ENCODE results near the gene COX4I2. TPM values are rescaled to one million over a fixed set of nuclear protein-coding genes. Genes with fewer than 3 reads are reported as not detected.
"Not testable (repeated sequence)": the region's sequence is repeated elsewhere in the genome, so short reads cannot be mapped to it uniquely, and the experiment has no call there.

COX4I2 gene
- total RNA-seq, 1 donor from 2014 or later = not detected

DNA sequence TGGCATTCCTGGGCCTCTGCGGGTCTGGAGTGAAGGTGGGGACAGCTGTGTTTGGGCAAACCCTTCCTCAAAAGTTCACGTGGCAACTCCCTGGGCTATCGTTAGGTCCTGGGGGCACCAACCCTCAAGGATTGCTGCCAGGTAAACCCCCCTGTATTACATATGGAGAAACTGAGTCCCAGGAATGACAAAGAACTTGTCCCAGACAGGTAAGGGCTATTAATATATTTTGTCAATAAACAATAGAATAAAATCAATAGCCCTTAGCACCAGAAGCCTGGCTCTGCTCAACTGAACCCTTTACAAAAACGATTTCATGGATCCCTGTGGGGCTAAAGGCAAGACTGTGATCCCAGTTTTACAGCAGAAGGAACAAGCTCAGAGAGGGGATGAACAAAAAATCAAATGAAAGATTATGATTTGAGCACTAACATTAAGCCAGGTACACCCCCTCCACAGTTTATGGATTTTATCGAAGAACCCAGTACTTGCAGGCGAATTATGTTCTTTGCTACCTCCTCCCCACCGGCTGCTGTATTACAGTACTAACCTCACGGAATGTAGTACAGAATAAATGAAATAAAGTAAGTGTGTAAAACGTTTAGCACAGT, 30.0 kb upstream of the COX4I2 start:
- DNase-seq (ENCODE audit: low read depth in 2 of 2) = no peak

DNA sequence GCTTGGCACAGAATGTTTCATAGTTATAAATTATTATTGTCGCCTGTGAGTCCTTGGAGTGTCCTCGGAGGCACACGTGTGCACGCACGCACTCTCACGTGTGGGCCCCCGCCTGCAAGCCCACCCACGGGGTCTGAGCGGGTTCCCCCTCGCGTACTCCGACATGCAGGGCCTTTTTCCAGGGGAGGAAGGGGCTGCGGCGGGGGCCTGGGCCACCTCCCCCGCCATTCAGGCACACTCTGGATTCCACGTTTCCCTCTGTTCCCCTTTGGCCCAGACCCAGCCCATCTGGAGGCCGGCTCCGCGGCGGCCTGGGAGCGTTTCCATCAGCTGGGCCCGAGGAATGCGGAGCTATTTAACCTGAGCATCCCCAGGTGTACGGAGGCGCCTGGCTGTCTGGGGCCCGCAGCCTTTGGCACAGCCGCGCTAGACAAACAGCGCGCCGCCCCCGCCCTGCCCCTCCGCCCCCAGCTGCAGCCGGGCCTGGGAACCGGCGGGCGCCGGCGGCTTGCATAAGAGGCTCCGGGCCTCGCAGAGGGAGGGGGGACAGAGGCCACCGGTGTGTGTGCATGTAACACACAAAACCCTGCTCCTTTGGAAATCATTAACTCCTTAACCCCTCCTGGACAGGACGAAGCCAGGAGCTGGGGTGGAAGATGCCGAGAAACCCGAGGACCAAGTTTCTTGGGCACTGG, 29.3 kb upstream of the COX4I2 start:
- peak; percentile 79 to 99 for DNase-seq (ENCODE audit: low read depth in 2 of 2)

DNA sequence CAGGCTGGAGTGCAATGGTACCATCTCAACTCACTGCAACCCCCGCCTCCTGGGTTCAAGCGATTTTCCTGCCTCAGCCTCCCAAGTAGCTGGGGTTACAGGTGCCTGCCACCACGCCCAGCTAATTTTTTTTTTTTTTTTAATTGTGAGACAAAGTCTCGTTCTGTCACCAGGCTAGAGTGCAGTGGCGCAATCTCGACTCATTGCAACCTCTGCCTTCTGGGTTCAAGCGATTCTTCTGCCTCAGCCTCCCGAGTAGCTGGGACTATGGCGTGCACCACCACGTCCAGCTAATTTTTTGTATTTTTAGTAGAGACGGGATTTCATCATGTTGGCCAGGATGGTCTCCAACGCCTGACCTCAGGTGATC, 25.5 kb upstream of the COX4I2 start:
- DNase-seq (ENCODE audit: low read depth in 2 of 2) = not testable (repeated sequence)

DNA sequence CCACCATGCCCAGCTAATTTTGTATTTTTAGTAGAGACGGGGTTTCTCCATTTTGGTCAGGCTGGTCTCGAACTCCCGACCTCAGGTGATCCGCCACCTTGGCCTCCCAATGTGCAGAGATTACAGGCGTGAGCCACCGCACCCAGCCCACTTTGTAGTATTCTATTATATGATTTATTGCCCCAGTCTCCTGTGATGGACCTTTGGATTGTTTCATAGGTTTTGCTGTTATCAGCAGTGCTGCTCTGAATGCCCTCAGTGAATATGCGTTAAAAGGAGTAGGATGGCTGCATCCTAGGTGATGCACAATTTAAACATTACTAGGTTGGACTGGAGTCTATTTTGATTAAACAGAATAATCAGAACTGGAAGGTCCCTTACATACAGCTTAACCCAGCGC, 22.3 kb upstream of the COX4I2 start:
- no peak for DNase-seq (ENCODE audit: low read depth in 2 of 2)

DNA sequence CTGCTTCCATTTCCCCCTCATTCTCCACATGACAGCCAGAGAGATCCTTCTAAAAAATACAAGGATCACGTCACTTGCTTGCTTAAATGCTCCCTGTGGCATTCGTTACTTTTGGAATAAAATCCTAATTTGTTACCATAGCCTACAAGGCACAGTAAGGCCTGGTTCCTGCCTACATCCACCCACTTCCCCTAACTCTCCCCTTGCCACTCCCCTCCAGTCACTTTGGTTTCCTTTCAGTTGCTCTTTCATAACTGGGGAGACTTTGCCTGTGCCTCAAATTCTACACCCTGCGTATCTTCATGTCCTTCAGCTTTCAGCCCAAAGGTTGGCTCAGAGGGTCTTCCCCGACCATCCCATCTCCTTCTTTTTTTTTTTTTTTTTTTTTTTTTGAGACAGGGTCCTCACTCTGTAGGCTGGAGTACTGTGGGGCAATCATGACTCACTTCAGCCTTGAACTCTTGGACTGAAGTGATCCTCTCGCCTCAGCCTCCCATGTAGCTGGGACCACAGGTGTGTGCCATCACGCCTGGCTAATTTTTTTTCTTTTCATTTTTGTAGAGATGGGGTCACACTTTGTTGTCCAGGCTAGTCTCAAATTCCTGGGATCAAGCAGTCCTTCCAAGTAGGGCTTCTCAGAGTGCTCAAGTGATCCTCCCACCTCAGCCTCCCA, 20.1 kb upstream of the COX4I2 start:
- no peak for DNase-seq (ENCODE audit: low read depth in 2 of 2)

DNA sequence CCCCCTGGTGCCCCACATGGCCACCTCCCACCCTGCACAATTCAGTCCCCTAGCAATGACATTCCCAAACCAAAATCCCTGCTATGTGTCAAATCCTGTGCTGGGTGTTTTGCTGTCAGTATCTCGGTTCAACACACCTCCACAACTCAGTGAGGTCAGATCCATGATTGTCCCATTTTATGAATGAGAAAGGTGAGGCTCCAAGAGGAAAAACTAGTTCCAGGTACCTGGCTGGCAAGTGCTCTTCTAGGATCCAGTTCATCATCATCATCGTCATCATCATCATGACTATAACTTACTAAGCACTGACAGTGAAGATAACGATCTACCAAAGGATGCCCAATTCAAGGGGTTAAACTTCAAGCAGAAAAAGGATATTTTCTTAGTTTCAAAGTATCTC, 17.5 kb upstream of the COX4I2 start:
- DNase-seq (ENCODE audit: low read depth in 2 of 2) = no peak

DNA sequence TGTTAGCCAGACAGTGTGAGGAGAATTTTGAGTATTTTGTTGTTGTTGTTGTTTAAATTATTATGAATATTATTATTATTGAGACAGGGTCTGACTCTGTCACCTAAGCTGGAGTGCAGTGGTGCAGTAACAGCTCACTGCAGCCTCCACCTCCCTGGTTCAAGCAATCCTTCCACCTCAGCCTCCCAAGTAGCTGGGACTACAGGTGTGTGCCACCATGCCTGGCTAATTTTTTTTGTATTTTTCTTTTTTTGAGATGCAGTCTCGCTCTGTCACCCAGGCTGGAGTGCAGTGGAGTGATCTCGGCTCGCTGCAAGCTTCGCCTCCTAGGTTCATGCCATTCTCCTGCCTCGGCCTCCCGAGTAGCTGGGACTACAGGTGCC, 14.6 kb upstream of the COX4I2 start:
- not testable (repeated sequence) for DNase-seq (ENCODE audit: low read depth in 2 of 2)

DNA sequence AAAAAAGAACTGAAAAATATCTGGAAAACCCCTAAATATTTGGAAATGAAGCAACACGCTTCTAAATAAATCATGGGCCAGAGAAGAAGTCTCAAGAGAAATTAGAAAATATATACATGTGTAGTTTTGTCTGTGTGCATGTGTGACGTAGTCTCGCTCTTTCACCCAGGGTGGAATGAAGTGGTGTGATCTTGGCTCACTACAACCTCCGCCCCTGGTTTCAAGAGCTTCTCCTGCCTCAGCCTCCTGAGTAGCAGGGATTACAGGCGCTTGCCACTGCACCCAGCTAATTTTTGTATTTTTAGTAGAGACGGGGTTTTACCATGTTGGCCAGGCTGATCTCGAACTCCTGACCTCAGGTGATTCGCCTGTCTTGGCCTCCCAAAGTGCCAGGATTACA, 11.2 kb upstream of the COX4I2 start:
- DNase-seq (ENCODE audit: low read depth in 2 of 2) = not testable (repeated sequence)

DNA sequence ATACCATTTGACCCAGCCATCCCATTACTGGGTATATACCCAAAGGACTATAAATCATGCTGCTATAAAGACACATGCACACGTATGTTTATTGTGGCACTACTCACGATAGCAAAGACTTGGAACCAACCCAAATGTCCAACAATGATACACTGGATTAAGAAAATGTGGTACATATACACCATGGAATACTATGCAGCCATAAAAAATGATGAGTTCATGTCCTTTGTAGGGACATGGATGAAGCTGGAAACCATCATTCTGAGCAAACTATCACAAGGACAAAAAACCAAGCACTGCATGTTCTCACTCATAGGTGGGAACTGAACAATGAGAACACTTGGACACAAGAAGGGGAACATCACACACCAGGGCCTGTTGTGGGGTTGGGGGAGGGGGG, 9.7 kb upstream of the COX4I2 start:
- DNase-seq (ENCODE audit: low read depth in 2 of 2) = not testable (repeated sequence)

DNA sequence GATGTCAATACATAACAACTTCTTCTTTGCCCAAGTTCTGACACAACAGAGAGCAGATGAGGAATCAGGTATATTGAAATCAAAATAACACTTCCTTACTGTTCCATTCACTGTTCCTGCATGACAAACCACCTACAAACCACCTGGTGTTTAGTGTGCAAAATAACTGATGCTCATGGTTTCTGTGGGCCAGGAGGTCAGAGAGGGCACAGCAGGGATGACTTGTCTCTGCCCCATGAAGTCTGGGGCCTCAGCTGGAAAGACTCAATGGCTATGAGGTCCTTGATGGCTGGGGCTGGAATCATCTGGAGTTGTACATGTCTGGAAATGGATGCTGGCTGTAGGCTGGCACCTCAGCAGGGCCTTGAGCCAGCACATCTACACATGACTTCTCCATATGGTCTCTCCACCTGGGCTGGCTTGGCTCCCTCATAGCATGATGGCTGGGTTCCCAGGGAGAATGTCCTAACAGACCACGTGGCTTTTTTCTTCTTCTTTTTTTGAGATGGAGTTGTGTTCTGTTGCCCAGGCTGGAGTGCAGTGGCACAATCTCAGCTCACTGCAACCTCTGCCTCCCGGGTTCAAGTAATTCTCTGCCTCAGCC, 7.4 kb upstream of the COX4I2 start:
- no peak for DNase-seq (ENCODE audit: low read depth in 2 of 2)

DNA sequence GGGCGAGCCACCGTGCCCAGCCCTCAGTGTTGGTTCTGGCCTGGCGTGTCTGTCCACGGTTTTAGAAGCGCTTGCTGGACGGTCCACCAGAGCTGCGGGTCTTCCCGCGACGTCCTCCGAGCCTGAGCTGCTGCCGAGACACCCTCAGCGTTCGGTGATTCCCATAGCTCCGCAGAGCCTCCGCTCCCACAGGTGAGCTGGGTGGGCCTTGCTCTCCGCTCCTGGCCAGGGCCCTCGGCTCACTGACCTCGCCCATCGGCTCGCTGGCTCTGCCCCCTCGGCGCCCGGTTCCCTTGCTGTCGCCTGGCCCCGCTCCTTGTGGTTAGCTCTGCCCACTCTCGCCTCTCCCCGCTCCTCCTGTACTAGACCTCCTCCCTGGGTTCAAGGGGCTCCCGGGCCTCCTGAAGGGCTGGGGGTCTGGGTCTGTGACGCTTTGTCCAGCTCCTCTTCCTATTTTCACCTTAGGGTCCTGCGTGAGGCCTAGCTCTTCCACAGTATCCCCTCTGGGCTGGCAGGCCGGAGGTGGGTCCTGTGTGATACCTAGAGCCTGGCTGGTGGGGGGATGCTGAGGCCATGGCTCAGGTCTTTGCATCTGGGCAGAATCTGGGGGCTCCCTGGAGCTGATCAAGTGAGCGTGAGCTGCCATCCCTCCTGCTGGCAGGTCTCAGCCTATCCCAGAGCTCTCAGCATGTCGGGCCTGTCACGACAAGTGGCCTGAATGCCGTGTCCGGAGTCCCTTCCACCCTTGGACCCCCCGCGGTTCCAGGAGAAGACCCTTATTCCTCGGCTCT, 5.0 kb upstream of the COX4I2 start:
- no peak for DNase-seq (ENCODE audit: low read depth in 2 of 2)

DNA sequence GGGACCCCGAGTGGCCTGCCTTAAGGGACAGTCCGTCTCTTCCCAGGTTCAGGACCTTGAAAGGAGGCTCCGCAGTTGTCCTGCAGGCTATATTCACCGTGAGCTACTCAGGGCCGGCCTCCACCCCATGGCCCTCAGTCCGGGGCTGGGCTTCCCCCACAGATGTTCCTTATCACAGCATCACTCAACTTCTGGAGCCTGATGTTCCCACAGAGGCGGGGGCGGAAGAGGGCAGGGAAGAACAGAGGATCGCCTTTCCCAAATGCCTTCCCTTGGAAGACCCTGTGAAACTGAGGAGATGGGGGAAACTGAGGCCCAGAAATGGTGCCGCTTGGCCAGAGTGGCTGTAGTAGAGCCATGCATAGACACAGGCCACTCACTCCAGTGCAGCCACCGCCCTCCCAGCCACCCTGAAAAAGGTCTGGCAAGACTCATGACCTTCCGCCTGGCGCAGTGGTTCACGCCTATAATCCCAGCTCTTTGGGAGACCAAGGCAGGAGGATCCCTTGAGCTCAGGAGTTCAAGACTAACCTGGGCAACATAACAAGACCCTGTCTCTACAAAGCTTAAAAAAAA, 4.3 kb upstream of the COX4I2 start:
- no peak for DNase-seq (ENCODE audit: low read depth in 2 of 2)

DNA sequence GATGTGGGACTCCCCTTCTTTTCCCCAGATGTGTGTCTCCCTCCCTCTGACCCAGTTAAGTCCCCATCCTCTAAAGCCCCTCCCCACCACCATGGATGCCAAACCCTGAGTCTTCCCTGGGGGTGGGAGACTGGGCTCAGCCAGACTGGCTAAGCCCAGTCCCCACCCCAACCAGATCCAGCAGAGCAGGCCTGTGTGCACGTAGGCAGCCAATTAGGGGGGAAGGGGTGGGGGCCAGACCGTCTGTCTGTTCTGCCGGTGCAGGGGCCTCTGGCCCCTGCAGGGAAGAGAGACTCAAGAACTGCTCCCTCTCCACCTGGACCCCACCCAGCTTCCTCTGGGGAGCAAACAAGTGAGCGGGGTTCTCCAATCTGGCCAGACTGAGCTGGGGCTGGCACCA, 605 bp downstream of the COX4I2 start:
- no peak for DNase-seq (ENCODE audit: low read depth in 2 of 2)

DNA sequence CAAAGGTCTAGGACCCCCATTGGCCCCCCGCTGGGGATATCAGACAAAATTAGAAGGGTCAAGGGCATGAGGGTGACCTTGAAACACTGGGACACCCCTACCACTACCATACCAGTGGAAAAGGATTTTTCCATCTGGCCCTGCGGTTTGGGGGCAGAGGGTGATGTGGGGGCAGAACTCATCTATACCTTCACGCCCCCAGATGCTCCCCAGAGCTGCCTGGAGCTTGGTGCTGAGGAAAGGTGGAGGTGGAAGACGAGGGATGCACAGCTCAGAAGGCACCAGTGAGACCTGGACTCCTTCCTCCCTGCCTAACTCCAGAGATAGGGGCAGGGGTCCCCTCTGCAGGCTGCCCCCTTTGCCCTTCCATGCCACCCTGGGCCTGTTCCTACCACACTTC, 1.1 kb downstream of the COX4I2 start:
- DNase-seq (ENCODE audit: low read depth in 2 of 2) = no peak

DNA sequence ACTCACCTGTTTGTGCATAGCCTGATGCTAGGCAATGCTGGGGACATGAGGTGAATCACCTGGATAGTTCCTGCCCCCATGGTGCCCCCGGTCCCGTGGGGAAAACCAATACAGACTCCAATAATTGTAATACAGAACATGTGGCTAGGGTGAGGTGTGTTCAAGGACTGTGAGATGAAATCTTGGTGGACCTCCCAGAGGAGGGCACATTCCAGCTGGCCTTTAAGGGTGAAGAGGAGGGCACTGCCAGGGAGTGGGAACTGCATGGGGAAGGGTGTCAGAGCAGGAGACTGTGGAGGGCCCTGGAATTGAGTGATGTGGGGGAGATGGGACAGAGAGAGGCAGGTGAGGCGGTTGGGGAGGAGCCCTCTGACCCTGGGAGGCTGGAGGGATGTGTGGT, 2.5 kb downstream of the COX4I2 start:
- no peak for DNase-seq (ENCODE audit: low read depth in 2 of 2)

DNA sequence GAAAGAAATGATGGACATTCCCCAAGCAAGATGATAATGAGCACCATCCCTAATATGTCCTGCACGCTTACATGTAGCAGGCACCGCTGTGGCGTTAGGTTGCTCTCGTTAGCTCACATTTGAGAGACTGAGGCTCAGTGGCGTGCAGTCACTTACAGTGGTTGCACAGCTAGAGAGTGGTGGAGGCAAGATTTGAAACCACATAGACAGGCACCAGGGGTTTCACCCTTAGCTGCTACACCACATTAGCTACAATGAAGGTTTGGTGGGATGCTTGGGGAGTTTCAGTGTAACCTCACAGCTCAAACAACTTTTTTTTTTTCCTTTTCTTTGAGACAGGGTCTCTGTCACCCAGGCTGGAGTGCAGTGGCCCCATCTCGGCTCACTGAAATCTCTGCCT, 3.7 kb downstream of the COX4I2 start:
- no peak for DNase-seq (ENCODE audit: low read depth in 2 of 2)

DNA sequence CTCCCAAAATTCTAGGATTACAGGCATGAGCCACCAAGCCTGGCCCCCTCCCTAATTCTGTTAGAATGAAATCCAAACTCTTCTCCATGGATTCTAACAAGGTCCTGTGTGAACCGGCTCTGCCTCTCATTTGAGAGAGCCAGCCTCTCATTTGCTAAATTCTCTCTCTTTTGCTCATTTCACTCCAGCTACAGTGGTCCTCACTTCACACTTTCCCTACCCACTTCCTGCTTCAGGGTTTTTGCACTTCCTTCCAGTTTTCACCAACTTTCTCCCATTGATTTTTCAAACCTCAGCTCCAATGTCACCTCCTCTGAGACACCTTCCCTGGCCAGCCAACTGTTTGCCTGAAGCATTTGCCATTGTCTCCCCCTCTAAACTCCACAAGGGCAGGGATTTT, 5.1 kb downstream of the COX4I2 start:
- DNase-seq (ENCODE audit: low read depth in 2 of 2) = no peak

DNA sequence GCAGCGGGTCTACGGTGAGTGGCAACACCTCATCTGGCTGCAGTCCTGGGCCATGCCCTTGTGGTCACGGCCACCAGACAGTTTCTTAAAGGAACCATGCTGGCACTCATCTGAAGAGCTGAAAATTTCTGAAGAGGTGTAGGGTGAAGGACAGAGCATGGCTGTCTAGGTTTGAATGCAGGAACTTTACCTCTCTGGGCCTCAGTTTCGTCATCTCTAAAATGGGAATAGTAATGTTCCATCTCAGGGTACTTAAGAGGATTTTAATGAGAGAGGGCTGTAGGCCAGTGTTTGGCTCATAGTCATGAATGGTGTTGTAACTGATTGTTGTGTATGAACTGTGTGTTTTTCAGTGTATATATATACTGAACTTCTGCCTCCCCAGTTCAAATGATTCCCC, 5.8 kb downstream of the COX4I2 start:
- DNase-seq (ENCODE audit: low read depth in 2 of 2) = no peak

DNA sequence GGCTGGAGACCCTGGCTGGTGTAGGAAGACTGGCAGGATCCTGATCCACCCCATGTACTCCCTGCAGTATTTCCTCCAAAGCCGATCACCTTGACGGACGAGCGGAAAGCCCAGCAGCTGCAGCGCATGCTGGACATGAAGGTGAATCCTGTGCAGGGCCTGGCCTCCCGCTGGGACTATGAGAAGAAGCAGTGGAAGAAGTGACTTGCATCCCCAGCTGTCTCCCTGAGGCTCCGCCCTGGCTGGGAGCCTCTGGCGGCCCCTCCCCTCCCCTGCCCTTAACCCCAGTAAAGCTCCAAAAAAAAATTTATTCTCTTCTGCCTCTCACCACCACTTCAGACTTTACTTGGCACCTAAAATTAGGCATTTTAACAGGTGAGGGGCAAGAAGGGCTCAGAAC, 7.0 kb downstream of the COX4I2 start:
- no peak for DNase-seq (ENCODE audit: low read depth in 2 of 2)

DNA sequence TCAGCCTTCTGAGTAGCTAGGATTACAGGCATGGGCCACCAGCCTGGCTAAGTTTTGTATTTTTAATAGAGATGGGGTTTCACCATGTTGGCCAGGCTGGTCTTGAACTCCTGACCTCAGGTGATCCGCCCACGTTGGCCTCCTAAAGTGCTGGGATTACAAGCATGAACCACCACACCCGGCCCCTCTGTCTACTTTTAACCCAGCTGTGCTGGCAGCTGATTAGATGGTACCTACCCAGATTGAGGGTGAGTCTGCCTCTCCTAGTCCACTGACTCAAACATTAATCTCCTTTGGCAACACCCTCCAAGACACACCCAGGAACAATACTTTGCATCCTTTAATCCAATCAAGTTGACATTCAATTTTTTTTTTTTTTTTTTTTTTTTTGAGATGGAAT, 10.4 kb downstream of the COX4I2 start:
- not testable (repeated sequence) for DNase-seq (ENCODE audit: low read depth in 2 of 2)

DNA sequence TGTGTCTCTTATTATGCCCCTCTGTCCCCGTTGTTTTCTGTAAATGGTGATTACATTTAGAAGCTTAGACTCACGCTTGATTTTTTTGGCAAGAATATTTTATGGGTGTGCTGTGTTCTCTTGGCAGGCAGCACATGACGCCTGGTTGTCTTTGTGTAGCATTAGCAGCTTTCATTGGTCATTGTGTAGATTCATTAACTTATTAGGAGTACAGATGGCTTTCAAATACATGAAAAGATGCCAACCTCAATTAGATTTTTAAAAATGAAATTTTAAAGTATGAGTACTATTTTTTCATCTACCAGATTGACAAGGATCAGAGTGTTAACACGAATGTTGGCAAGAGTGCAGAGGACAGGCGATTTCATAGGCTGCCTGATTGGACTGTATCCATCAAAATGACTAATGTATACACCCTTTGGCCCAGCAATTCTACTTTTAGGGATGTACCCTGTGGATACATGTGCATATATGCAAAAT, 15.2 kb downstream of the COX4I2 start:
- peak in 1 of 2 donors; percentile 68 for DNase-seq (ENCODE audit: low read depth in 2 of 2)
